ENCODE data around the gene MCM6. TPM values are rescaled to one million over a fixed set of nuclear protein-coding genes. Genes with fewer than 3 reads are reported as not detected.

Gene MCM6
- total RNA-seq, 1 experiment from 2014 or later = 101 TPM

DNA sequence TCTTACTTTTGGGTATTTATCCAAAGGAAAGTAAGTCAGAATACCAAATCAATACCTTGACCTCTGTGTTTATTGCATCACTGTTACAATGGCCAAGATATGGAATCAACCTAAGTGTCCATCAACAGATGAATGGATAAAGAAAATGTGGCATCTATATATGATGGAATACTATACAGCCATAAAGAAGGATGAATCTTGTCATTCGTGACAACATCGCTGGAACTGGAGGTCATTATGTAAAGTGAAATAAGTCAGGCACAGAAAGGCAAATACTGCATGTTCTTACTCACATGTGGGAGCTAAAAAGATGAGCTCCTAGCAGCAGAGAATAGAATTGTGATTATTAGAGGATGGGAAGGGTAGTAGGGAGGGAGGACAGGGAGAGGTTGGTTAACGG lies 73.9 kb downstream of the MCM6 start:
- Histone ChIP-seq H3K27me3 (replicated peaks; ENCODE audit: insufficient read depth, low read depth, low read length, poor library complexity) (no peaks in the 10 kb centered on the region), H3K4me3 (ENCODE audit: low read depth, low read length, poor library complexity, severe bottlenecking) (no peak overlapping the region), H3K4me1 (ENCODE audit: insufficient read depth, low read length, poor library complexity, severe bottlenecking) (no peaks in the 10 kb centered on the region), H3K9me3 (ENCODE audit: low read depth, low read length, poor library complexity, severe bottlenecking) (no peaks in the 10 kb centered on the region), H3K36me3 (ENCODE audit: insufficient read depth, low read length, poor library complexity, severe bottlenecking) (no peaks in the 10 kb centered on the region), H3K27ac (ENCODE audit: low read depth, low read length, poor library complexity, severe bottlenecking) (no peak overlapping the region)
- DNase-seq (ENCODE audit: low spot score) = no peak
- ChIA-PET POLR2A (ENCODE audit: low non-redundant PET) (no interaction called here), CTCF (no interaction called here)
- no TSS peak for BruUV-seq (replicated peaks)
- no peak for TF ChIP-seq EZH2 (IDR thresholded peaks at IDR 0.05; ENCODE audit: borderline replicate concordance, low read depth, low read length, poor library complexity, severe bottlenecking)
- TF ChIP-seq, protein P1, sequence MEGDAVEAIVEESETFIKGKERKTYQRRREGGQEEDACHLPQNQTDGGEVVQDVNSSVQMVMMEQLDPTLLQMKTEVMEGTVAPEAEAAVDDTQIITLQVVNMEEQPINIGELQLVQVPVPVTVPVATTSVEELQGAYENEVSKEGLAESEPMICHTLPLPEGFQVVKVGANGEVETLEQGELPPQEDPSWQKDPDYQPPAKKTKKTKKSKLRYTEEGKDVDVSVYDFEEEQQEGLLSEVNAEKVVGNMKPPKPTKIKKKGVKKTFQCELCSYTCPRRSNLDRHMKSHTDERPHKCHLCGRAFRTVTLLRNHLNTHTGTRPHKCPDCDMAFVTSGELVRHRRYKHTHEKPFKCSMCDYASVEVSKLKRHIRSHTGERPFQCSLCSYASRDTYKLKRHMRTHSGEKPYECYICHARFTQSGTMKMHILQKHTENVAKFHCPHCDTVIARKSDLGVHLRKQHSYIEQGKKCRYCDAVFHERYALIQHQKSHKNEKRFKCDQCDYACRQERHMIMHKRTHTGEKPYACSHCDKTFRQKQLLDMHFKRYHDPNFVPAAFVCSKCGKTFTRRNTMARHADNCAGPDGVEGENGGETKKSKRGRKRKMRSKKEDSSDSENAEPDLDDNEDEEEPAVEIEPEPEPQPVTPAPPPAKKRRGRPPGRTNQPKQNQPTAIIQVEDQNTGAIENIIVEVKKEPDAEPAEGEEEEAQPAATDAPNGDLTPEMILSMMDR (conservative IDR thresholded peaks at IDR 0.05; ENCODE audit: low read depth, low read length) = no peak
- intact Hi-C loops (cut with micrococcal nuclease; ENCODE audit: unreplicated experiment) = no loop called here

DNA sequence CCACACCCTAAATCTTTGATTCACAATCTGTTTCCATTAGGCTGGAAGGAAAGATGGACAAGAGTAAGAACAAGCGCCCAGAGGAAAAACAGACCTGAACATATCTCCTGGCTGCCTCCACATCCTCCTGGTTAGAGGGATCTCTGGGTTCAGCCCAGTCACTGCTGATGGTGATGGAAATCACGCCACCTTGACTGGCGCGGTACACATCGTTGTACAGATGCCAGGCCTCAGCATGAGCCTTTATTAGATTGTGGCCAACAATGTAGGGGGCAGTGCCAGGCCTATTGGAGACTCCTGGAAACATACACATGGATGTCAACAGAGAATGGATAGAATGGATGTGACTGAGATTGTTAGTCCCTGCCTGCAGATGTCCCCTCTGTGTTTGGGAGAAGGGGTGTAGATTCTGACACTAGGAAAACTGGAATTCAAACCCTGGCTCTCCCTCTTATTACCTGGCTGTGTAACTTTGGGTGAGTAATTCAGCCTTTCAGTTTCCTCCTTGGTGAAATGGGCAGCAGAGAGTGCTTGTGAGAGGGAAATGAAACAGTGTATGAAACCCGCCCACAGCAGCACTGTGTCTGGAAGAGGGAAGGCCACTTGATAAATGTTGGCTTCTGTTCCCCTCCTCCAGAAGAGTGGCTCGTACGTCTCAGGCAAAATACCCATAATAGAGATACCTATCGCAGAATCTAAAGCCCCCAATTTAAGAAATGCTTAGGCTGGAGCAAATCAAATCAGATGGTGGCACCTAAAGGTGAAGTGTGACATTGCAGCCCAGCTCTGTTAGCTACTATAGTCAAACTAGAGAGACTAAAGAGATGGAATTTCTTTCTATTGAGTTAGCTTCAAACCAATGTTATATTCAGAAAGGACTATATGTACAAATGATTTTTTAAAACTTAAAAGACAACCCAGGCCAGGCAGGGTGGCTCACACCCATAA lies 75.5 kb downstream of the MCM6 start:
- no TSS peak for BruUV-seq (replicated peaks)
- no peaks in the 10 kb centered on the region for H3K9me3 ChIP-seq (ENCODE audit: low read depth, low read length, poor library complexity, severe bottlenecking)
- intact Hi-C loops (cut with micrococcal nuclease; ENCODE audit: unreplicated experiment) = no loop called here
- TF ChIP-seq, protein P1 (conservative IDR thresholded peaks at IDR 0.05; ENCODE audit: low read depth, low read length) = no peak
- no peak for TF ChIP-seq EZH2 (IDR thresholded peaks at IDR 0.05; ENCODE audit: borderline replicate concordance, low read depth, low read length, poor library complexity, severe bottlenecking)
- ChIA-PET CTCF (no interaction called here), POLR2A (ENCODE audit: low non-redundant PET) (interaction anchor here (0.5 kb wide), 1 partner anchor 21 kb away, joined by 3 read pairs; no protein-coding TSS in a partner anchor)
- H3K4me1 ChIP-seq (ENCODE audit: insufficient read depth, low read length, poor library complexity, severe bottlenecking) = no peaks in the 10 kb centered on the region
- H3K27me3 ChIP-seq (replicated peaks; ENCODE audit: insufficient read depth, low read depth, low read length, poor library complexity) = no peaks in the 10 kb centered on the region
- no peak for DNase-seq (ENCODE audit: low spot score)
- H3K4me3 ChIP-seq (ENCODE audit: low read depth, low read length, poor library complexity, severe bottlenecking) = no peak overlapping the region
- H3K36me3 ChIP-seq (ENCODE audit: insufficient read depth, low read length, poor library complexity, severe bottlenecking) = no peaks in the 10 kb centered on the region
- H3K27ac ChIP-seq (ENCODE audit: low read depth, low read length, poor library complexity, severe bottlenecking) = no peak overlapping the region

DNA sequence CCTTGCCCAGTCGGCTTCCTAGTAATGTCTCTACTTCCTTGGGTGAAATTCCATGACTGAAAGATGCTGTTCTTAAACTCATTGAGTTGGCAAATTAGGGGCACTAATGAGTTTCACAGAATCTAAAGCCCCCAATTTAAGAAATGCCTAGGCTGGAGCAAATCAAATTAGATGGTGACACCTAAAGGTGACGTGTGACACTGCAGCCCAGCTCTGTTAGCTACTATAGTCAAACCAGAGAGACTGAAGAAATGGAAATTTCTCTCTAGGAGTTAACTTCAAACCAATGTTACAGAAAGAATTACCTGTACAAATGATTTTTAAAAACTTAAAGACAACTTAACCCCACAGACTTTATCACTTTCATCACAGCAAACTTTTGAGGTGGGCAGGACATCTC lies 76.5 kb downstream of the MCM6 start:
- ChIA-PET CTCF (no interaction called here), POLR2A (ENCODE audit: low non-redundant PET) (interaction anchor here (0.7 kb wide), 1 partner anchor 10 kb away, joined by 4 read pairs; no protein-coding TSS in a partner anchor)
- Histone ChIP-seq H3K27ac (ENCODE audit: low read depth, low read length, poor library complexity, severe bottlenecking) (no peak overlapping the region), H3K27me3 (replicated peaks; ENCODE audit: insufficient read depth, low read depth, low read length, poor library complexity) (no peaks in the 10 kb centered on the region), H3K4me1 (ENCODE audit: insufficient read depth, low read length, poor library complexity, severe bottlenecking) (no peaks in the 10 kb centered on the region), H3K9me3 (ENCODE audit: low read depth, low read length, poor library complexity, severe bottlenecking) (no peaks in the 10 kb centered on the region), H3K36me3 (ENCODE audit: insufficient read depth, low read length, poor library complexity, severe bottlenecking) (no peaks in the 10 kb centered on the region), H3K4me3 (ENCODE audit: low read depth, low read length, poor library complexity, severe bottlenecking) (no peak overlapping the region)
- no peak for DNase-seq (ENCODE audit: low spot score)
- no peak for TF ChIP-seq EZH2 (IDR thresholded peaks at IDR 0.05; ENCODE audit: borderline replicate concordance, low read depth, low read length, poor library complexity, severe bottlenecking)
- TF ChIP-seq, protein P1 (conservative IDR thresholded peaks at IDR 0.05; ENCODE audit: low read depth, low read length) = no peak
- BruUV-seq (replicated peaks) = no TSS peak
- intact Hi-C loops (cut with micrococcal nuclease; ENCODE audit: unreplicated experiment) = loop anchor here (5.0 kb wide), 1 partner anchor 812 kb away; no protein-coding TSS in a partner anchor

Data from A673 (cell line).